Measurements from ENCODE around the gene ZNF837. TPM values are rescaled to one million over a fixed set of nuclear protein-coding genes. Genes with fewer than 3 reads are reported as not detected.

ZNF837 gene
- total RNA-seq, 1 experiment from 2014 or later, result 1.6 TPM

DNA sequence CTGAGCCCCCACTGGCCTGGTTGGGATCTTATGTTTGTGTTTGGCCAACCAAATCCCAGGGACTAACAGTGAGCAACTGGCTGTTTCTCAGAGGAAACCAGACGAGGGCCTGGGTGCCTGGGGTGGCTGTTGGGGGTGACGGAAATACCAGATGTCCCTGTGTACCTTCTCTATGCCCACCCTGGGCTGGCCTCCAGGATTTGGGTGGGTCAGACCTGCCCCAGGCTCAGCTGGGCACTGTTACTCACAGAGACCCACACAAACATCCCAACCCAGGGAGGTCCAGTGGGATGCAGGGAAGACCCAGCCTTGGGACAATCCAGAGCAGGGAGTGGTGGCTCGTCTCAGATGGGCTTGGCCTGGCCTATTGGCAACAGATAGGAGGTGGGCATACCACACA, 45.2 kb downstream of the ZNF837 start:
- in situ Hi-C loops (cut with HindIII; ENCODE audit: low pct_unique_long_range_greater_than_20kb, low sequenced_read_pairs) (no loop called here), intact Hi-C loops (cut with micrococcal nuclease; ENCODE audit: unreplicated experiment) (no loop called here)
- TF ChIP-seq POLR2AphosphoS5 (IDR thresholded peaks at IDR 0.05; ENCODE audit: low read depth, low read length), result no peak
- TF ChIP-seq, protein P1, sequence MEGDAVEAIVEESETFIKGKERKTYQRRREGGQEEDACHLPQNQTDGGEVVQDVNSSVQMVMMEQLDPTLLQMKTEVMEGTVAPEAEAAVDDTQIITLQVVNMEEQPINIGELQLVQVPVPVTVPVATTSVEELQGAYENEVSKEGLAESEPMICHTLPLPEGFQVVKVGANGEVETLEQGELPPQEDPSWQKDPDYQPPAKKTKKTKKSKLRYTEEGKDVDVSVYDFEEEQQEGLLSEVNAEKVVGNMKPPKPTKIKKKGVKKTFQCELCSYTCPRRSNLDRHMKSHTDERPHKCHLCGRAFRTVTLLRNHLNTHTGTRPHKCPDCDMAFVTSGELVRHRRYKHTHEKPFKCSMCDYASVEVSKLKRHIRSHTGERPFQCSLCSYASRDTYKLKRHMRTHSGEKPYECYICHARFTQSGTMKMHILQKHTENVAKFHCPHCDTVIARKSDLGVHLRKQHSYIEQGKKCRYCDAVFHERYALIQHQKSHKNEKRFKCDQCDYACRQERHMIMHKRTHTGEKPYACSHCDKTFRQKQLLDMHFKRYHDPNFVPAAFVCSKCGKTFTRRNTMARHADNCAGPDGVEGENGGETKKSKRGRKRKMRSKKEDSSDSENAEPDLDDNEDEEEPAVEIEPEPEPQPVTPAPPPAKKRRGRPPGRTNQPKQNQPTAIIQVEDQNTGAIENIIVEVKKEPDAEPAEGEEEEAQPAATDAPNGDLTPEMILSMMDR (IDR thresholded peaks at IDR 0.05), result no peak
- TF ChIP-seq, protein P2, sequence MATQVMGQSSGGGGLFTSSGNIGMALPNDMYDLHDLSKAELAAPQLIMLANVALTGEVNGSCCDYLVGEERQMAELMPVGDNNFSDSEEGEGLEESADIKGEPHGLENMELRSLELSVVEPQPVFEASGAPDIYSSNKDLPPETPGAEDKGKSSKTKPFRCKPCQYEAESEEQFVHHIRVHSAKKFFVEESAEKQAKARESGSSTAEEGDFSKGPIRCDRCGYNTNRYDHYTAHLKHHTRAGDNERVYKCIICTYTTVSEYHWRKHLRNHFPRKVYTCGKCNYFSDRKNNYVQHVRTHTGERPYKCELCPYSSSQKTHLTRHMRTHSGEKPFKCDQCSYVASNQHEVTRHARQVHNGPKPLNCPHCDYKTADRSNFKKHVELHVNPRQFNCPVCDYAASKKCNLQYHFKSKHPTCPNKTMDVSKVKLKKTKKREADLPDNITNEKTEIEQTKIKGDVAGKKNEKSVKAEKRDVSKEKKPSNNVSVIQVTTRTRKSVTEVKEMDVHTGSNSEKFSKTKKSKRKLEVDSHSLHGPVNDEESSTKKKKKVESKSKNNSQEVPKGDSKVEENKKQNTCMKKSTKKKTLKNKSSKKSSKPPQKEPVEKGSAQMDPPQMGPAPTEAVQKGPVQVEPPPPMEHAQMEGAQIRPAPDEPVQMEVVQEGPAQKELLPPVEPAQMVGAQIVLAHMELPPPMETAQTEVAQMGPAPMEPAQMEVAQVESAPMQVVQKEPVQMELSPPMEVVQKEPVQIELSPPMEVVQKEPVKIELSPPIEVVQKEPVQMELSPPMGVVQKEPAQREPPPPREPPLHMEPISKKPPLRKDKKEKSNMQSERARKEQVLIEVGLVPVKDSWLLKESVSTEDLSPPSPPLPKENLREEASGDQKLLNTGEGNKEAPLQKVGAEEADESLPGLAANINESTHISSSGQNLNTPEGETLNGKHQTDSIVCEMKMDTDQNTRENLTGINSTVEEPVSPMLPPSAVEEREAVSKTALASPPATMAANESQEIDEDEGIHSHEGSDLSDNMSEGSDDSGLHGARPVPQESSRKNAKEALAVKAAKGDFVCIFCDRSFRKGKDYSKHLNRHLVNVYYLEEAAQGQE (IDR thresholded peaks at IDR 0.05; ENCODE audit: insufficient read depth in 1 of 2, low read depth in 2 of 2, low read length in 1 of 2), result no peak
- no peak for TF ChIP-seq SIN3A (IDR thresholded peaks at IDR 0.05; ENCODE audit: borderline replicate concordance, insufficient read depth, low read depth, low read length)
- TF ChIP-seq TCF7L2 (IDR thresholded peaks at IDR 0.05; ENCODE audit: low read depth, low read length), result no peak
- Histone ChIP-seq H3K4me1 (ENCODE audit: control insufficient read depth, insufficient read depth, low read length) (no peaks in the 10 kb centered on the region), H3K4me3 (ENCODE audit: low read depth in 2 of 2, low read length in 2 of 2) (no peak overlapping the region), H3K27ac (ENCODE audit: low read length) (no peak overlapping the region), H3K36me3 (ENCODE audit: control insufficient read depth, insufficient read depth, low read length) (no peaks in the 10 kb centered on the region), H3K27me3 (ENCODE audit: control insufficient read depth, insufficient read depth, low read length) (no peaks in the 10 kb centered on the region), H3K9me3 (ENCODE audit: control insufficient read depth, insufficient read depth, low read depth, low read length) (0 out of 2 replicates have a peak, but pooled peaks cover 4% of the 10 kb centered on the region)
- BruUV-seq (replicated peaks), result no TSS peak
- ATAC-seq, result no peak
- DNase-seq (ENCODE audit: low read depth, low spot score), result no peak
- POLR2A ChIA-PET, result no interaction called here
- CTCF ChIA-PET, result no interaction called here

DNA sequence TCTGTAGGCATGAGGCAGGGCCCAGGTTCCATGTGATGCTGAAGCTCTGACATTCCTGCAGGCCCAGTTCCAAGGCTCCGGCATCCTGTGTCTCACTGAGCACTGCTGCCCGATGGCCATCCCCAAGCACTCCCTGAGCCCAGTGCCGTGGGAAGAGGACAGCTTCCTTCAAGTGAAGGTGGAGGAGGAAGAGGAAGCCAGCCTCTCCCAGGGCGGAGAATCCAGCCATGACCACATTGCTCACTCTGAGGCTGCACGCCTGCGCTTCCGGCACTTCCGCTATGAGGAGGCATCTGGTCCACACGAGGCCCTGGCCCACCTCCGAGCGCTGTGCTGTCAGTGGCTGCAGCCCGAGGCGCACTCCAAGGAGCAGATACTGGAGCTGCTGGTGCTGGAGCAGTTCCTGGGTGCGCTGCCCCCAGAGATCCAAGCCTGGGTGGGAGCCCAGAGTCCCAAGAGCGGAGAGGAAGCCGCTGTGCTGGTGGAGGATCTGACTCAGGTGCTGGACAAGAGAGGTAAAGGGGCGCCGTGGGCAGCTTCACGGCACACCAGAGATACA, 46.1 kb downstream of the ZNF837 start:
- POLR2A ChIA-PET, result no interaction called here
- Histone ChIP-seq H3K36me3 (ENCODE audit: control insufficient read depth, insufficient read depth, low read length) (no peaks in the 10 kb centered on the region), H3K4me3 (ENCODE audit: low read depth in 2 of 2, low read length in 2 of 2) (no peak overlapping the region), H3K9me3 (ENCODE audit: control insufficient read depth, insufficient read depth, low read depth, low read length) (0 out of 2 replicates have a peak, but pooled peaks cover 4% of the 10 kb centered on the region), H3K27ac (ENCODE audit: low read length) (no peak overlapping the region), H3K4me1 (ENCODE audit: control insufficient read depth, insufficient read depth, low read length) (peaks cover 4% of the 10 kb centered on the region), H3K27me3 (ENCODE audit: control insufficient read depth, insufficient read depth, low read length) (no peaks in the 10 kb centered on the region)
- DNase-seq (ENCODE audit: low read depth, low spot score) (no peak), ATAC-seq (no peak)
- CTCF ChIA-PET, result no interaction called here
- intact Hi-C loops (cut with micrococcal nuclease; ENCODE audit: unreplicated experiment) (no loop called here), in situ Hi-C loops (cut with HindIII; ENCODE audit: low pct_unique_long_range_greater_than_20kb, low sequenced_read_pairs) (no loop called here)
- no TSS peak for BruUV-seq (replicated peaks)
- TF ChIP-seq SIN3A (IDR thresholded peaks at IDR 0.05; ENCODE audit: borderline replicate concordance, insufficient read depth, low read depth, low read length) (no peak), TCF7L2 (IDR thresholded peaks at IDR 0.05; ENCODE audit: low read depth, low read length) (no peak)
- TF ChIP-seq, protein P2 (IDR thresholded peaks at IDR 0.05; ENCODE audit: insufficient read depth in 1 of 2, low read depth in 2 of 2, low read length in 1 of 2), result no peak
